H1 (cell line): ENCODE measurements around the gene LY6G5C. TPM values are rescaled to one million over a fixed set of nuclear protein-coding genes. Genes with fewer than 3 reads are reported as not detected.

ENCODE experiments used
- CTCF ChIA-PET: fragments of 300-600 bp; sonication (Branson Sonifier 250); formaldehyde crosslinking; loops from one replicate; lab custom pipeline; 2021; ENCODE audit not compliant: partially characterized antibody; lab: Charles Lee
- POLR2A ChIA-PET: fragments of 300-600 bp; sonication (Branson Sonifier 250); formaldehyde crosslinking; loops from one replicate; lab custom pipeline; 2021; ENCODE audit warnings: inconsistent platforms; ENCODE audit not compliant: partially characterized antibody; lab: Charles Lee
- DNase-seq, 2 experiments: peaks; one replicate each; pipeline versions ENCODE4 v3.0.0 to v3.0.0-alpha.2; 2010 to 2022; ENCODE audit warnings: low spot score in 2 of 2, low read depth in 1 of 2, mixed read lengths in 1 of 2
- FAIRE-seq: peaks from 2 replicates; lab custom pipeline; 2011; peaks lifted over from hg19 to GRCh38; lab: Jason Lieb, UNC
- H2AFZ ChIP-seq: 2 replicates; pipeline ENCODE4 v1.8.1; 2012; ENCODE audit warnings: low read length, inconsistent platforms
- H2AK5ac ChIP-seq: 2 replicates; pipeline ENCODE4 v1.6.1; 2013; ENCODE audit warnings: low read depth, low read length
- H2BK120ac ChIP-seq: replicated peaks from 2 replicates; pipeline ENCODE3; 2013; ENCODE audit warnings: low read depth, low read length, inconsistent platforms
- H2BK12ac ChIP-seq: 2 replicates; pipeline ENCODE4 v1.6.1; 2013; ENCODE audit warnings: low read depth, low read length
- H2BK15ac ChIP-seq: 2 replicates; pipeline ENCODE4 v1.6.1; 2013; ENCODE audit warnings: low read length
- H2BK20ac ChIP-seq: 2 replicates; pipeline ENCODE4 v1.6.1; 2013; ENCODE audit warnings: low read length
- H2BK5ac ChIP-seq: 2 replicates; pipeline ENCODE4 v1.6.1; 2013; ENCODE audit warnings: low read depth, low read length
- H3K14ac ChIP-seq: 2 replicates; pipeline ENCODE4 v1.6.1; 2013; ENCODE audit warnings: inconsistent platforms; ENCODE audit not compliant: insufficient read length
- H3K18ac ChIP-seq: 2 replicates; pipeline ENCODE4 v1.6.1; 2013; ENCODE audit warnings: low read length; ENCODE audit errors: extremely low read depth
- H3K23ac ChIP-seq: 2 replicates; pipeline ENCODE4 v1.6.1; 2013; ENCODE audit warnings: inconsistent platforms; ENCODE audit not compliant: insufficient read length
- H3K23me2 ChIP-seq: 2 replicates; pipeline ENCODE4 v1.6.1; 2013; ENCODE audit warnings: low read depth, low read length
- H3K27ac ChIP-seq: 2 replicates; pipeline ENCODE4 v1.6.1; 2011; ENCODE audit warnings: low read depth, low read length, inconsistent platforms
- H3K27me3 ChIP-seq, 4 experiments: replicated peaks in 1 of 4; 1 replicate in 1 of 4; 2 replicates in 3 of 4; pipeline versions ENCODE4 v1.6.1 to v1.8.1; 2011 to 2013; ENCODE audit warnings: low read length in 3 of 4, mild to moderate bottlenecking in 3 of 4, inconsistent platforms in 2 of 4, mixed read lengths in 2 of 4, moderate library complexity in 1 of 4; ENCODE audit not compliant: control insufficient read depth in 3 of 4, insufficient read depth in 3 of 4; ENCODE audit errors: extremely low read depth in 1 of 4
- H3K36me3 ChIP-seq, 4 experiments: 2 replicates each; pipeline versions ENCODE4 v1.6.1 to v1.8.1; 2011 to 2013; ENCODE audit warnings: mild to moderate bottlenecking in 4 of 4, low read length in 3 of 4, moderate library complexity in 2 of 4, control low read depth in 1 of 4, inconsistent platforms in 1 of 4; ENCODE audit not compliant: insufficient read depth in 4 of 4, control insufficient read depth in 2 of 4
- H3K4ac ChIP-seq: replicated peaks from 2 replicates; pipeline ENCODE3; 2013; ENCODE audit warnings: low read length, low read depth, mixed read lengths, inconsistent platforms; ENCODE audit not compliant: insufficient read length
- H3K4me1 ChIP-seq, 4 experiments: replicated peaks in 1 of 4; 1 replicate in 1 of 4; 2 replicates in 3 of 4; pipeline versions ENCODE4 v1.6.1 to v1.8.1; 2011 to 2013; ENCODE audit warnings: low read length in 3 of 4, inconsistent platforms in 2 of 4, mixed read lengths in 1 of 4; ENCODE audit not compliant: insufficient read depth in 4 of 4, control insufficient read depth in 3 of 4
- H3K4me2 ChIP-seq, 2 experiments: 2 replicates each; pipeline versions ENCODE4 v1.6.1 to v1.8.1; 2011 to 2013; ENCODE audit warnings: low read depth in 2 of 2, low read length in 2 of 2, control low read depth in 1 of 2, inconsistent platforms in 1 of 2, mild to moderate bottlenecking in 1 of 2; ENCODE audit not compliant: insufficient read depth in 1 of 2
- H3K4me3 ChIP-seq, 4 experiments: fragments of 200-600, 300-600 bp in 1 of 4; sonication (generic), shearing (Covaris generic), sonication (Bioruptor Twin) in 1 of 4; 2 replicates each; pipeline versions ENCODE4 v1.5.1 to v1.8.1; 2011 to 2016; ENCODE audit warnings: low read length in 4 of 4, low read depth in 3 of 4, control low read depth in 2 of 4, inconsistent platforms in 2 of 4, mild to moderate bottlenecking in 2 of 4, mixed read lengths in 1 of 4, moderate library complexity in 1 of 4; ENCODE audit not compliant: insufficient read depth in 2 of 4; ENCODE audit errors: extremely low read depth in 1 of 4
- H3K56ac ChIP-seq: replicated peaks from 2 replicates; pipeline ENCODE3; 2013; ENCODE audit warnings: low read depth, mild to moderate bottlenecking, mixed read lengths, low read length, inconsistent platforms; ENCODE audit not compliant: insufficient read length
- H3K79me1 ChIP-seq: 2 replicates; pipeline ENCODE4 v1.6.1; 2013; ENCODE audit warnings: low read depth, low read length, control low read depth
- H3K79me2 ChIP-seq, 2 experiments: 2 replicates each; pipeline versions ENCODE4 v1.6.1 to v1.8.1; 2012 to 2013; ENCODE audit warnings: low read length in 2 of 2, mild to moderate bottlenecking in 2 of 2, inconsistent platforms in 1 of 2; ENCODE audit not compliant: insufficient read depth in 2 of 2, control insufficient read depth in 1 of 2
- H3K9ac ChIP-seq, 4 experiments: replicated peaks in 1 of 4; 1 replicate in 1 of 4; 2 replicates in 3 of 4; pipeline versions ENCODE4 v1.6.1 to v1.8.1; 2011 to 2013; ENCODE audit warnings: low read depth in 3 of 4, low read length in 3 of 4, control low read depth in 2 of 4, mild to moderate bottlenecking in 2 of 4, moderate library complexity in 2 of 4, inconsistent platforms in 1 of 4; ENCODE audit errors: extremely low read depth in 1 of 4
- H3K9me3 ChIP-seq, 2 experiments: 2 replicates each; pipeline versions ENCODE4 v1.6.1 to v1.8.1; 2012 to 2013; ENCODE audit warnings: mild to moderate bottlenecking in 2 of 2, moderate library complexity in 2 of 2, control low read depth in 1 of 2, inconsistent platforms in 1 of 2, low read depth in 1 of 2, low read length in 1 of 2, mixed read lengths in 1 of 2; ENCODE audit not compliant: insufficient read depth in 2 of 2
- H4K20me1 ChIP-seq, 2 experiments: replicated peaks in 1 of 2; 2 replicates each; pipeline versions ENCODE3 to v1.8.1; 2011 to 2013; ENCODE audit warnings: inconsistent platforms in 2 of 2, low read length in 2 of 2, mild to moderate bottlenecking in 1 of 2; ENCODE audit not compliant: insufficient read depth in 2 of 2, control insufficient read depth in 1 of 2
- H4K5ac ChIP-seq: 2 replicates; pipeline ENCODE4 v1.6.1; 2013; ENCODE audit warnings: low read length, low read depth, mixed read lengths, inconsistent platforms; ENCODE audit not compliant: insufficient read length
- H4K8ac ChIP-seq: 2 replicates; pipeline ENCODE4 v1.8.0; 2013; ENCODE audit warnings: mild to moderate bottlenecking, moderate library complexity, low read length, inconsistent platforms; ENCODE audit not compliant: insufficient read depth; ENCODE audit errors: extremely low read depth
- H4K91ac ChIP-seq: replicated peaks from 2 replicates; pipeline ENCODE3; 2013; ENCODE audit warnings: low read length, mixed read lengths, inconsistent platforms; ENCODE audit not compliant: insufficient read length
- BCL11A ChIP-seq, 2 experiments: IDR thresholded peaks; one replicate each; pipeline ENCODE4 v1.6.1; 2011; ENCODE audit warnings: low read depth in 2 of 2, low read length in 2 of 2, mild to moderate bottlenecking in 2 of 2
- BRCA1 ChIP-seq: IDR thresholded peaks from 2 replicates; pipeline ENCODE4 v1.6.1; 2012; ENCODE audit warnings: low read depth, low read length, improper control_type of control experiment
- CEBPB ChIP-seq: IDR thresholded peaks from 2 replicates; pipeline ENCODE4 v1.6.1; 2012; ENCODE audit warnings: low read depth, low read length
- E2F6 ChIP-seq: IDR thresholded peaks from 2 replicates; pipeline ENCODE4 v1.6.1; 2012; ENCODE audit warnings: inconsistent platforms
- EZH2 ChIP-seq: fragments of 200-600 bp; sonication (generic); IDR thresholded peaks from 2 replicates; pipeline ENCODE4 v1.7.1; 2012; ENCODE audit warnings: low read depth, mild to moderate bottlenecking, moderate library complexity, low read length, inconsistent platforms; ENCODE audit not compliant: severe bottlenecking
- GTF2F1 ChIP-seq: IDR thresholded peaks from 2 replicates; pipeline ENCODE4 v1.6.1; 2012; ENCODE audit warnings: low read depth, low read length, improper control_type of control experiment, borderline replicate concordance
- KDM1A ChIP-seq: fragments of 200-600, 300-600 bp; sonication (generic); IDR thresholded peaks from 2 replicates; pipeline ENCODE4 v1.7.1; 2016; ENCODE audit warnings: mild to moderate bottlenecking, low read length, borderline replicate concordance
- MAFK ChIP-seq: IDR thresholded peaks from 2 replicates; pipeline ENCODE4 v1.6.1; 2012; ENCODE audit warnings: low read depth, mild to moderate bottlenecking, improper control_type of control experiment, low read length
- MAX ChIP-seq: IDR thresholded peaks from 2 replicates; pipeline ENCODE4 v1.6.1; 2012; ENCODE audit warnings: inconsistent platforms
- SAP30 ChIP-seq: fragments of 300-600 bp; sonication (generic); IDR thresholded peaks from 2 replicates; pipeline ENCODE4 v1.7.1; 2012; ENCODE audit warnings: low read length, moderate library complexity, mild to moderate bottlenecking, inconsistent platforms; ENCODE audit not compliant: insufficient read depth, insufficient replicate concordance
- SP4 ChIP-seq: IDR thresholded peaks from 2 replicates; pipeline ENCODE4 v1.6.1; 2012; ENCODE audit warnings: low read length, inconsistent platforms
- SRF ChIP-seq: IDR thresholded peaks from 2 replicates; pipeline ENCODE4 v1.6.1; 2011; ENCODE audit warnings: mild to moderate bottlenecking, low read depth, low read length, moderate library complexity
- TAF7 ChIP-seq: optimal IDR thresholded peaks from 2 replicates; pipeline ENCODE3; 2011; ENCODE audit warnings: low read depth, mild to moderate bottlenecking, inconsistent platforms, low read length, moderate library complexity, borderline replicate concordance
- WGBS, 2 experiments: shearing (Covaris generic) in 1 of 2; methylation state at CpG; one replicate each; pipeline versions ENCODE4 v1.1.6 to v1.1.7; 2013 to 2015; ENCODE audit warnings: low lambda C conversion rate in 2 of 2, mixed read lengths in 2 of 2, inconsistent platforms in 1 of 2, low coverage in 1 of 2, missing lambda C conversion rate in 1 of 2; ENCODE audit not compliant: insufficient replicate concordance in 2 of 2, insufficient coverage in 1 of 2, insufficient read length in 1 of 2; ENCODE audit errors: extremely low coverage in 1 of 2, missing lambda C conversion rate in 1 of 2; 5-methylcytosine and 5-hydroxymethylcytosine counted together
- polyA plus RNA-seq, 7 experiments: library from polyadenylated mRNA; depleted of rRNA in 3 of 7; stranded (reverse) in 5 of 7; unstranded in 2 of 7; fragments of >200 nt in 5 of 7; fragments of 200-250 nt in 2 of 7; gene quantifications; 1 replicate in 5 of 7; 2 replicates in 1 of 7; 4 replicates in 1 of 7; pipeline versions ENCODE4 v1.2.1 to v1.2.3, GENCODE V29; 2011 to 2013; ENCODE audit warnings: missing spikeins in 2 of 7, mixed read lengths in 2 of 7
- total RNA-seq: library from RNA; stranded (reverse); fragmentation: NEBNext Ultra II Directional; extraction: Animal tissue kit (Norgen Biotek cat#: 25700); gene quantifications from 2 replicates; pipeline ENCODE4 v1.2.1, GENCODE V29; 2021

LY6G5C gene
- total and polyA plus RNA-seq, 2 of the 8 experiments (the other 6 are each of a cell fraction or from before 2014, with no cell fraction given): 1.1 to 1.8 TPM

- Histone ChIP-seq H3K4me3 (no peak overlapping the region), H3K23me2 (no peaks in the 10 kb centered on the region), H3K4me2 (no peak overlapping the region), H2BK120ac (no peak overlapping the region), H3K79me1 (no peaks in the 10 kb centered on the region; the same call in none of the 2 replicates), H2BK20ac (no peak overlapping the region), H3K36me3 (peaks cover 56 to 93% (median 77%) of the 10 kb centered on the region in 4 experiments), H4K91ac (no peak overlapping the region), H2BK5ac (no peak overlapping the region), H3K27me3 (no peaks in the 10 kb centered on the region), H4K20me1 (peaks cover 7 to 12% of the 10 kb centered on the region in 2 experiments), H4K5ac (no peak overlapping the region), H3K14ac (no peak overlapping the region), H4K8ac (no peak overlapping the region), H2BK12ac (no peak overlapping the region), H3K9ac (no peak overlapping the region), H3K18ac (no peak overlapping the region), H3K56ac (no peak overlapping the region), H3K4ac (no peak overlapping the region), H3K27ac (no peak overlapping the region), H3K79me2 (no peaks in the 10 kb centered on the region), H2AFZ (no peak overlapping the region), H3K23ac (no peak overlapping the region), H3K9me3 (no peaks in the 10 kb centered on the region), H3K4me1 (no peaks in the 10 kb centered on the region), H2BK15ac (no peak overlapping the region), H2AK5ac (no peak overlapping the region)
- ChIA-PET POLR2A (interaction anchor here (1.0 to 34.9 kb wide), 10 partner anchors 15 to 165 kb away, joined by 3 to 883 read pairs (median 6); partner anchors contain the start of genes ABHD16A, APOM, BAG6 and C6orf47), CTCF (interaction anchor here (0.8 to 1.3 kb wide), 3 partner anchors 9 to 24 kb away, joined by 3 to 5 read pairs (median 4); partner anchors contain the start of gene GPANK1)
- DNase-seq: no peak
- no peak for FAIRE-seq
- 94% methylated on average over 6 of the region's 6 CpGs; no CpG with 5 or more reads in 1 of the 2 experiments for WGBS, 2 experiments
- no peak for TF ChIP-seq SRF
- no peak for TF ChIP-seq MAX
- TF ChIP-seq SAP30: no peak
- no peak for TF ChIP-seq KDM1A
- no peak for TF ChIP-seq E2F6
- no peak for TF ChIP-seq EZH2
- TF ChIP-seq GTF2F1: no peak
- TF ChIP-seq CEBPB: no peak
- TF ChIP-seq TAF7: no peak
- TF ChIP-seq BRCA1: no peak
- TF ChIP-seq BCL11A (IDR thresholded peaks at IDR 0.05; ENCODE audit: low read depth in 2 of 2, low read length in 2 of 2): no peak
- TF ChIP-seq SP4: no peak
- no peak for TF ChIP-seq MAFK
Measured at GRCh38 chr6:31640612-31641011, 40.3 kb downstream of the LY6G5C start.
